K562 treated with DMSO at 1 percent for 4 hours (cell line): Measurements from ENCODE around the gene HDAC6. TPM values are rescaled to one million over a fixed set of nuclear protein-coding genes. Genes with fewer than 3 reads are reported as not detected.

Experiments used
- total RNA-seq: library from RNA; unstranded; fragments of 300-600 nt; gene quantifications from 2 replicates; pipeline ENCODE4 v1.2.3, GENCODE V29; 2022; ENCODE audit not compliant: insufficient read depth

Gene HDAC6
- total RNA-seq = 61.7 and 64.6 TPM in 2 replicates

DNA sequence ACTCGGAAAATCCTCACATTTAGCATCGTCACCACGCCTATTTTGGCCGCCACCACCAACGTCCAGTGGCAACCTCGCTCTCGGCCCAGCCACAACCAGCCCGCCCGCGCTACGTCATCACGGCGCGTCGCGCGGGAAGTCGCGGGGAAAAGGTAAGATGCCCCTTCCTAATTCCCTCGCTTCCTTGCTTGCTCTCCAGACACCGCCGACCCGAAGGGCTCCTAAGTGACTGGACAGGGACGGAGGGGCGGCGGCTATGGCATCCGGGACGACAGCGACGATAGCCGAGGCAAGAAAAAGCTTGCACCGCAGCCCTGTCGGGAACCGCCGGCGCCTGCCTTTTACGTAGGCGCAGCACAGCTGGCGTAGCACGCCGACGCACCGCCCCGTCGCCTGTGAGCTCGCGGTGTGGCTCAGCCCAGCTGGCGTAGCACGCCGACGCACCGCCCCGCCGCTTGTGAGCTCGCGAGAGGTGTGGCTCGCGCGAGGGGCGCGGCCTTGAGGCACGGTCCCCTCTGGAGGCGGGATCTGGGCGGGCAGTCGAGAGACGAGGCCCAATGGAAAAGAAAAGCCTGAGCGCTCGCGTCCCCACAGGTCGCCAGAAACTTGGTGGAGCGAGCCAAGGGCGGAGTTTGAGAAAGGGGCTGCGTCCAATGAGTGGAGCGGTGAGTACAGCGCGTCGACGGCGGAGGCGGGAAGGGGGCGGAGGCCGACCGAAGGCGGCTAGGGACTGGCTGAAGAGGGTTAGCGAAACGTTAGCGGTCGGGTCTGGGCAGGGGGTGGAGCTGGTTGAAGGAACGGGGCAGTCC lies at the start of gene HDAC6:
Gene HDAC6 (plus strand): TSS at position 788 of the 809 bp plus-strand sequence. CDS start 626 bp downstream, outside the sequence.

DNA sequence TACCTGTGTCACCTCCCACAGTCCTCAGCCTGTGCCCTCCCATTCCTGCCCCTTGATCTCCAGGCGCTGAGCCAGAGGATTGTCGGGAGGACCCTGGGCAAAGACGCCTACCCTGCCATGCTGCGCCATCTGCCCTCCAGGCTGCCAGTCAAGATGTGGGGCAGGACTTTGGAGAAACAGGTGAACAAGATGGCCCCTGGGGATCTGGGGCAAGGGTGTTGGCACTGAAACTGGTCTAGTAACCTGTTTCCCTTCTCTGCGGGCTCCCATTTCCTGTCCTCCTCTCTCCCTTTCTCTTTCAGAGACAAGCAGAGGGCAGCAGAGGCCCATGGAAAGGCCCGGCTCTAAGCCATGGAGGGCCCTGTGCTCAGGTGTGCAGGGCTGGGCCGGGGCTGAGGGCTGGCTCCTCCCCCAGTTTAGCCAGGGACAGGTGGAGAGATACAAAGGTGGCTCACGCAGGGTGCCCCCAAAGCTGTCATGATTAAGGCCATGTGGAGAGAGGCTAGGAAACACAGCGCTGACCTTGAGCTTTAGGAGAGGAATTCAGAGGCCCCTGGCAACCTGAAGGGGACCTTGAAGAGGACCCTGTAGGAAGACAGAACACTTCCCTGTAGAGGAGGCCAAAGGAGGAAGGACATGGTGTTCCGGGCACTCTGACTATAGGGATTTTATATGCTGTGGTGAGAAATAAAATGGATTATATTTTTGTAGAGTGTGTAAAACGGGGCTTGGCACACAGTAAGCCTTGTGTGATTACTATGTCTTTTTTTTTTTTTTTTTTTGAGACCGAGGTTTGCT lies 40.0 kb upstream of the HDAC6 start, which contains the start of gene GLOD5:
Gene GLOD5 (plus strand): TSS at position 74 of the 798 bp plus-strand sequence. CDS start 44 bp downstream, at position 118.

DNA sequence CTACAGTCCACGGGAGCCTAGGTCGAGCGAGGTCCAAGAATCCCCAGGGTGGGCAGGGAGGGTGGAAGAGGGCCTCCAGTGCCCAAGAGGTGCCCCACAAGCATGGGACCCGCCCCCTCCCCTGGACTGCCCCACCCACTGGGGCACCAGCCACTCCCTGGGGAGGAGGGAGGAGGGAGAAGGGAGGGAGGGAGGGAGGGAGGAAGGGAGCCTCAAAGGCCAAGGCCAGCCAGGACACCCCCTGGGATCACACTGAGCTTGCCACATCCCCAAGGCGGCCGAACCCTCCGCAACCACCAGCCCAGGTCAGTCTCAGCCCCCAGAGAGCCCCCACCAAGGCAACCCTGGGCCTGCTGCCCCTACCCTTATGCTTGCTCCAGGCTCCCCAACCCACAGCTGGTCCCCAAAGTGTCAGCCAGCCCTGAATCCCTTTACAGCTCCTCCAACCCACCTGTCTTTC lies 15.5 kb upstream of the HDAC6 start, which contains the start of gene GATA1:
Gene GATA1 (plus strand): TSS at position 250 of the 460 bp plus-strand sequence. CDS start 4,520 bp downstream, outside the sequence.

DNA sequence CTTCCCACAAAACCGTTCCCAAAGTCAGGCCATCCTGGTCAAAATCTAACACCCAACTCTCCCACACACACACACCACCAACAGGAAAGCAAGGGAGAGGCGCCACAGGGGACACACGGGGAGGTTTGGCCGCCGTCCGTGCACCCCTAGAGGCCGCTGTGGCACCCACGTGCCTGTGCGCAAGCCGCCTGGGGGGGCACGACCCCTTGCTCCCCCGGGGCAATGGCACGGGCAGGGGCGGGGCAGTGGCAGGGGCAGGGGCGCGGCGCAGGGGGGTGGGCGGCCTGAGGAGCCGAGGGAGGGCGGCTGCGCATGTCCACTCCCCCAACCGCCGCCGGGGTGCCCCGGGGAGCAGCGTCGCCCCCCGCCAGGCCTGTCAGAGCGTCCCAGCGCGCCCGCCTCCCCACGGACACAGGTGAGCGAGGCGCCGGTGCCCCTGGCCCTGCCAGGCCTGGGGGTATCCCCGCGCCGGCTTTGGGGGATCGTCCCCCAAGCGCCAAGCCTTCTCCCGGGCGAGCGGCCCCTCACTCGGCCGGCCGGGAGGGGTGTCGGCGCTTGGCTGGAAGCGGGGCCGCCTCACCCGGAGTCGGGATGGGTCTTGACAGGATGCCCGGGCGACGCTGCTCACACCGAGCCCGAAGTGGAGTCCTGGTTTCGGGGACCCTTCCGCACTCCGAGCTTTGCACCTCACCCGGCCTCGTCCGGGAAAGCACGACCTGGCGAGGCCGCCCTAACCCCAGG lies 24.4 kb downstream of the HDAC6 start, which contains the start of gene ERAS:
Gene ERAS (plus strand): TSS at position 379 of the 741 bp plus-strand sequence. CDS start 2,611 bp downstream, outside the sequence.

DNA sequence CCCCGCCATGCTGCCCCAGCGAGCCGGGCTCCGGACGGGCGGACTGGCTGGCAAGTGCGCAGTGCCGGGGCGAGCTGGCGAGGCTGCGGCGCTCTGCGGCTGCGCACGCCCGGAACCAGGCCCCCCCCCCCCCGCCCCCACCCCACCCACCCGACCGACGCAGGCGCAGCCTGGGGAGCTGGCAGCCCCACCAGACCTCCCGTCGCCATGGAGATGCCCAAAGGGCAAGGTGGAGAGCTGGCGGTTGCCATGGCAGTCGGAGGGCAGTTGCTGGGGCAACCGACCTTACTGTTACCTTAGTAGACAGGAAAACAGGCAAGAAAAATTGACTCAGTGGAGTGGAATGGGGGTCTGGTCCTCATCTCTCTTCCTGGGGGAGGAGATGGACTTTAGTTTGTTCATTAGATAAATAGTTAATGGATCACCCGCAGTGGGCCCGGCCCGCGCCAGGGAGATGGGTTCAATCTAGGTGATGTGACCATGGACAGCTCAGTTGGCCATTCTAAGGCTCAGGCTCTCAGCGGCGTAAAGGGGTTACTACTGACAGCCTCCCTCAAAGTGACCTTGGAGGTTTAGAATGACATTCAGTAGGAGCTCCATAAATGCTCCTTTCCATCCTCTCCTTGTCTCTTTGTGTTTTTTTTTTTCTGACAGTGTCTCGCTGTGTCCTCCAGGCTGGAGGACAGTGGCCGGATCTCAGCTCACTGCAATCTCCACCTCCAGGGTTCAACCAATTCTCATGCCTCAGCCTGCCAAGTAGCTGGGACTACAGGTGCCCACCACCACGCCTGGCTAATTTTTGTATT lies 33.9 kb downstream of the HDAC6 start, which contains the start of gene PCSK1N:
Gene PCSK1N (minus strand): TSS at position 87 of the 806 bp plus-strand sequence. CDS start 78 bp downstream, at position 9.

Other genes with a start within 250 kb of the HDAC6 start
- gene RBM3, start 227.6 kb upstream of the HDAC6 start, total RNA-seq = 84.3 and 113 TPM in 2 replicates
- gene WDR13, start 204.6 kb upstream of the HDAC6 start, total RNA-seq = 73.3 and 106 TPM in 2 replicates
- 15.4 and 17.8 TPM in 2 replicates for gene WAS, start 118.3 kb upstream of the HDAC6 start, total RNA-seq
- gene SUV39H1, start 105.3 kb upstream of the HDAC6 start, total RNA-seq = 23.5 and 27.2 TPM in 2 replicates
- 4.4 TPM in 1 of 2 replicates, not detected in the other for gene GLOD5, start 40.3 kb upstream of the HDAC6 start, total RNA-seq
- 165 and 191 TPM in 2 replicates for gene GATA1, start 15.5 kb upstream of the HDAC6 start, total RNA-seq
- gene ERAS, start 24.4 kb downstream of the HDAC6 start, total RNA-seq = not detected in 2 replicates
- 2.7 TPM in 1 of 2 replicates, not detected in the other for gene PCSK1N, start 33.5 kb downstream of the HDAC6 start, total RNA-seq
- 197 and 214 TPM in 2 replicates for gene TIMM17B, start 95.7 kb downstream of the HDAC6 start, total RNA-seq
- 194 and 217 TPM in 2 replicates for gene PQBP1, start 95.9 kb downstream of the HDAC6 start, total RNA-seq
- 30.7 and 31.4 TPM in 2 replicates for gene SLC35A2, start 109.6 kb downstream of the HDAC6 start, total RNA-seq
- 84.9 and 120 TPM in 2 replicates for gene PIM2, start 117.0 kb downstream of the HDAC6 start, total RNA-seq
- gene OTUD5, start 155.5 kb downstream of the HDAC6 start, total RNA-seq = 73.0 and 87.7 TPM in 2 replicates
- gene KCND1, start 169.8 kb downstream of the HDAC6 start, total RNA-seq = 3.4 and 3.8 TPM in 2 replicates
- 26.9 and 27.0 TPM in 2 replicates for gene GRIPAP1, start 200.2 kb downstream of the HDAC6 start, total RNA-seq
- 25.4 and 31.6 TPM in 2 replicates for gene TFE3, start 241.3 kb downstream of the HDAC6 start, total RNA-seq